ENCODE data around the gene GATA5.

Gene GATA5

DNA sequence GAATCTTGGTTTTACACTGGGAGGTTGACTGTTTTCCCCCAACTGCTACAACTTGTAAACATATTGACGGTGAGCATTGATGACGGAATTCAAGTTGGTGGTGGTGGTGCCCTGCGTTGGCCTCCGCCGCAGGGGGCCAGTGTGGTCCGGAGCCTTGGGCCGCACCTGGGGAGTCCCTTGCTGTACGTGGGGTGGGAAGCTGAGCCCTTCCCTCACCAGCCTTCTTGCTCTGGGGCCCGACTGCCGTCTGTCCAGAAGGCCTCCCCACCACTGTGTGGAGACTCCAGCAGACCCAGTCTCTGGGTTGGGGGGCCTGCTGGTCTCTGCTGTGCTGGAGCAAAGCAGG, 11.4 kb downstream of the GATA5 start:
- no peak for DNase-seq (ENCODE audit: low spot score)
- H2BK5ac ChIP-seq (ENCODE audit: low read length), result no peak overlapping the region
- no peak overlapping the region for H2AFZ ChIP-seq (ENCODE audit: low read length)
- H4K91ac ChIP-seq (ENCODE audit: low read depth, low read length, poor library complexity), result no peak overlapping the region
- no peak overlapping the region for H3K4ac ChIP-seq (ENCODE audit: low read length)
- no peak overlapping the region for H3K4me2 ChIP-seq (ENCODE audit: insufficient read depth, low read length, poor library complexity, severe bottlenecking)
- H3K9ac ChIP-seq (ENCODE audit: low read depth, low read length, poor library complexity), result no peak overlapping the region
- H2BK120ac ChIP-seq (ENCODE audit: low read depth, low read length), result no peak overlapping the region
- no peak overlapping the region for H3K4me3 ChIP-seq (ENCODE audit: low read length in 2 of 2)
- H3K27me3 ChIP-seq (ENCODE audit: control insufficient read depth in 3 of 3, insufficient read depth in 3 of 3, low read depth in 1 of 3, low read length in 3 of 3), result peaks cover 0 to 81% (median 0%) of the 10 kb centered on the region in 3 experiments
- no peaks in the 10 kb centered on the region for H3K79me1 ChIP-seq (ENCODE audit: low read depth, low read length)
- H3K36me3 ChIP-seq (replicated peaks in 1 of 2; ENCODE audit: control insufficient read depth in 2 of 2, insufficient read depth in 2 of 2, low read length in 2 of 2), result no peaks in the 10 kb centered on the region
- no peak overlapping the region for H3K23ac ChIP-seq (ENCODE audit: low read depth, low read length, poor library complexity)
- peak overlapping the region; percentile 51 for H3K18ac ChIP-seq (ENCODE audit: low read length)
- no peak overlapping the region for H3K14ac ChIP-seq (ENCODE audit: low read length)
- no peaks in the 10 kb centered on the region for H3K9me3 ChIP-seq (replicated peaks in 1 of 2; ENCODE audit: control insufficient read depth in 2 of 2, insufficient read depth in 1 of 2, low read depth in 1 of 2, low read length in 2 of 2)
- H2BK15ac ChIP-seq (ENCODE audit: low read length), result no peak overlapping the region
- no peak overlapping the region for H2AK5ac ChIP-seq (ENCODE audit: low read depth, low read length)
- H2BK12ac ChIP-seq (ENCODE audit: low read length), result no peak overlapping the region
- H3K4me1 ChIP-seq (ENCODE audit: control insufficient read depth in 2 of 2, insufficient read depth in 1 of 2, low read depth in 1 of 2, low read length in 2 of 2), result no peaks in the 10 kb centered on the region
- no CpG with 5 or more reads among the region's 10 CpGs for WGBS, 2 donors (ENCODE audit: extremely low coverage in 2 of 2, insufficient read length in 2 of 2, insufficient replicate concordance in 1 of 2)
- H3K27ac ChIP-seq (replicated peaks; ENCODE audit: low read length), result no peak overlapping the region
- no peak overlapping the region for H4K8ac ChIP-seq (ENCODE audit: low read depth, low read length)

DNA sequence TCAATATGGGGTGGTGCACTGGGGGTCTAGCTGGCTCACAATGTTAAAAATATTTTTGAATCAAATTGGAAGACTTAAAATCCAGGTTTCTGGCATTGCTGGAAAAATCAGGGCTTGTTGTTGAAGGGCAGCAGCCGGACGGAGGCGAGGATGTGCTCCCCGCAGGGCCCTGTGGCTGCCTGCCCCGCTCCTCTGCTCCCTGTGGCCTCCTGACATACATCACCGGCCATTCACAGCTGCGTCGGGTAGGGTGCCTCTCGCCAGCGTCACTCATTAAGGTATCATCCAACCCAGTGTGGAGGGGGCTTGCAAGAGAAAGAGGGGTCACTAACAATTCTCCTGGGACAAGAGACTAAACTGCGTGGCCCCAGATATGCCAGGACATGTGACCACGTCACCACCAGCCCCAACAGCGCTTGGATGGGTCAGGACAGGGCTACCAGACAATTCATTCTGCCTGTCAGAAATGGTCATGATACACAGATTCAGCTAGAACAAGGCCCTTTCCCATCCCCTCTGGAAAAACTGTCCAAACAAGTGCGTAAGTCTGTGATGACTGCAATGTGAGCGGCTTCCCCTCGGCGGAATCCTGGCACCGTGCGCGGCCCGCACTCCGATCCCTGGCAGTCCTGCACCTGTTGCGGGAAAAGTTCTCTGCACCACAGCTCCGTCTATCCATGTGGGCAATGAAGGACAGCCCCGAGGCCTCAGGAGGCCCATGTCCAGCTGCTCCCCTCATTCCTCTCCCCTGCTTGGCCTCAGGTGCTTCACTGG, 12.0 kb downstream of the GATA5 start:
- Histone ChIP-seq H2AFZ (ENCODE audit: low read length) (no peak overlapping the region), H3K27me3 (ENCODE audit: control insufficient read depth in 3 of 3, insufficient read depth in 3 of 3, low read depth in 1 of 3, low read length in 3 of 3) (peaks cover 0 to 78% (median 0%) of the 10 kb centered on the region in 3 experiments), H4K8ac (ENCODE audit: low read depth, low read length) (no peak overlapping the region), H4K91ac (ENCODE audit: low read depth, low read length, poor library complexity) (no peak overlapping the region), H3K23ac (ENCODE audit: low read depth, low read length, poor library complexity) (no peak overlapping the region), H2BK15ac (ENCODE audit: low read length) (no peak overlapping the region), H3K4ac (ENCODE audit: low read length) (no peak overlapping the region), H2BK120ac (ENCODE audit: low read depth, low read length) (no peak overlapping the region), H3K14ac (ENCODE audit: low read length) (no peak overlapping the region), H3K9me3 (replicated peaks in 1 of 2; ENCODE audit: control insufficient read depth in 2 of 2, insufficient read depth in 1 of 2, low read depth in 1 of 2, low read length in 2 of 2) (no peaks in the 10 kb centered on the region), H2BK5ac (ENCODE audit: low read length) (no peak overlapping the region), H2AK5ac (ENCODE audit: low read depth, low read length) (no peak overlapping the region), H3K4me2 (ENCODE audit: insufficient read depth, low read length, poor library complexity, severe bottlenecking) (no peak overlapping the region), H3K4me1 (ENCODE audit: control insufficient read depth in 2 of 2, insufficient read depth in 1 of 2, low read depth in 1 of 2, low read length in 2 of 2) (no peaks in the 10 kb centered on the region), H3K36me3 (replicated peaks in 1 of 2; ENCODE audit: control insufficient read depth in 2 of 2, insufficient read depth in 2 of 2, low read length in 2 of 2) (no peaks in the 10 kb centered on the region), H3K9ac (ENCODE audit: low read depth, low read length, poor library complexity) (no peak overlapping the region), H2BK12ac (ENCODE audit: low read length) (no peak overlapping the region), H3K18ac (ENCODE audit: low read length) (no peak overlapping the region), H3K27ac (replicated peaks; ENCODE audit: low read length) (no peak overlapping the region), H3K4me3 (ENCODE audit: low read length in 2 of 2) (no peak overlapping the region), H3K79me1 (ENCODE audit: low read depth, low read length) (no peaks in the 10 kb centered on the region)
- DNase-seq (ENCODE audit: low spot score), result no peak
- no CpG with 5 or more reads among the region's 25 CpGs for WGBS, 2 donors (ENCODE audit: extremely low coverage in 2 of 2, insufficient read length in 2 of 2, insufficient replicate concordance in 1 of 2)

DNA sequence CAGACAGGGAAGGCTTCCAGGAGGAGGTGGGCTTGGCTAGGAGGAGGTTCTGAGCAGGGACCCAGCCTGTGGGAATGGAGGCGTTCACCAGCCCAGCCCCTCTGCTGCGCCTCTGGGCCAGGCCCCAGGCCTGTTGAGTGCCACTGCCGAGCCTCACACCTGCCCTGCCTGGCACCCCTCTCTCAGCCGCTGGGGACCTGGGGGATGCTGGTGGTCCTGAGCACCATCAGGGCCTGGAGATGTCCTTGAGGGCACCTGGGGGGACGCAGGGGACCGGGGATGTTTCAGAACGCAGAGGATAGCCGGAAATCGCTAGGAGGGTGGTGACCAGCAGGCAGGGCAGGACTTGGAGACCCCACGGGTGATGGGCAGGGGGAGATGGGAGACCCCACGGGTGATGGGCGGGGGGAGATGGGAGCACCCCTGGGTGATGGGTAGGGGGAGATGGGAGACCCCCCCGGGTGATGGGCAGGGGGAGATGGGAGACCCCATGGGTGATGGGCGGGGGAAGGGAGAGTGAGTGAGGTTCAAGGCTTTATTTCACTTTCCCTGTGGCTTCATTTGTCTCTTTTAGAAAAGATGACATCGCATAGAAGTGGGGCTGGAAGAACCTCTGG, 12.7 kb downstream of the GATA5 start:
- Histone ChIP-seq H3K4me1 (ENCODE audit: control insufficient read depth in 2 of 2, insufficient read depth in 1 of 2, low read depth in 1 of 2, low read length in 2 of 2) (no peaks in the 10 kb centered on the region), H3K23ac (ENCODE audit: low read depth, low read length, poor library complexity) (no peak overlapping the region), H2BK12ac (ENCODE audit: low read length) (no peak overlapping the region), H2BK120ac (ENCODE audit: low read depth, low read length) (no peak overlapping the region), H3K18ac (ENCODE audit: low read length) (no peak overlapping the region), H2AFZ (ENCODE audit: low read length) (no peak overlapping the region), H4K91ac (ENCODE audit: low read depth, low read length, poor library complexity) (no peak overlapping the region), H3K14ac (ENCODE audit: low read length) (no peak overlapping the region), H2BK5ac (ENCODE audit: low read length) (no peak overlapping the region), H2BK15ac (ENCODE audit: low read length) (no peak overlapping the region), H4K8ac (ENCODE audit: low read depth, low read length) (no peak overlapping the region), H3K9me3 (replicated peaks in 1 of 2; ENCODE audit: control insufficient read depth in 2 of 2, insufficient read depth in 1 of 2, low read depth in 1 of 2, low read length in 2 of 2) (no peaks in the 10 kb centered on the region), H3K4ac (ENCODE audit: low read length) (no peak overlapping the region), H3K79me1 (ENCODE audit: low read depth, low read length) (no peaks in the 10 kb centered on the region), H3K4me3 (ENCODE audit: low read length in 2 of 2) (no peak overlapping the region), H3K4me2 (ENCODE audit: insufficient read depth, low read length, poor library complexity, severe bottlenecking) (no peak overlapping the region), H2AK5ac (ENCODE audit: low read depth, low read length) (peak overlapping the region; percentile 63), H3K9ac (ENCODE audit: low read depth, low read length, poor library complexity) (no peak overlapping the region), H3K27ac (replicated peaks; ENCODE audit: low read length) (no peak overlapping the region), H3K36me3 (replicated peaks in 1 of 2; ENCODE audit: control insufficient read depth in 2 of 2, insufficient read depth in 2 of 2, low read length in 2 of 2) (no peaks in the 10 kb centered on the region), H3K27me3 (ENCODE audit: control insufficient read depth in 3 of 3, insufficient read depth in 3 of 3, low read depth in 1 of 3, low read length in 3 of 3) (peaks cover 0 to 77% (median 0%) of the 10 kb centered on the region in 3 experiments)
- WGBS, 2 donors (ENCODE audit: extremely low coverage in 2 of 2, insufficient read length in 2 of 2, insufficient replicate concordance in 1 of 2), result no CpG with 5 or more reads among the region's 15 CpGs
- DNase-seq (ENCODE audit: low spot score), result no peak

DNA sequence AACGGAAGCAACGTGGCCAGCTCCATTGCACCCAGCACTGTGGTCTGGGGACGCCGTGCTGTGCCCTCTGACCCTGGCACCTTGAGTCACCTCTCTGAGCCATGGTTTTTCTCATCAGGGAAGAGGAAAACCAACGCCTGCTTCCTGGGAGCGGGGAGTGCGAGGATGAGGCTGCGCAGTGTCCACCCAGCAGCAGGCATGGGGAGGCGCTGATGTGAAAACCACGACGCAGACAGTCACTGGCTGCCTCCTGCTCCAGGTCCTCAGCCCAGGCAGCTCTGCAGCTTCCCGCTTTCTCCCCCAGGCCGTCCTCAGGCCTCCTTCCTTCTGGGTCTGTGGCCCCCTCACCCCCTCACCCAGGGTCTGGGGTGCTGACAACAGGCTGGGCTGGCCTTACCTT, 14.0 kb downstream of the GATA5 start:
- Histone ChIP-seq H3K23ac (ENCODE audit: low read depth, low read length, poor library complexity) (peak overlapping the region; percentile 34), H3K27ac (replicated peaks; ENCODE audit: low read length) (no peak overlapping the region), H2AK5ac (ENCODE audit: low read depth, low read length) (peak overlapping the region; percentile 58), H3K4ac (ENCODE audit: low read length) (no peak overlapping the region), H3K79me1 (ENCODE audit: low read depth, low read length) (no peaks in the 10 kb centered on the region), H3K9me3 (replicated peaks in 1 of 2; ENCODE audit: control insufficient read depth in 2 of 2, insufficient read depth in 1 of 2, low read depth in 1 of 2, low read length in 2 of 2) (no peaks in the 10 kb centered on the region), H3K18ac (ENCODE audit: low read length) (peak overlapping the region; percentile 64), H2AFZ (ENCODE audit: low read length) (no peak overlapping the region), H4K91ac (ENCODE audit: low read depth, low read length, poor library complexity) (no peak overlapping the region), H3K36me3 (replicated peaks in 1 of 2; ENCODE audit: control insufficient read depth in 2 of 2, insufficient read depth in 2 of 2, low read length in 2 of 2) (no peaks in the 10 kb centered on the region), H3K4me1 (ENCODE audit: control insufficient read depth in 2 of 2, insufficient read depth in 1 of 2, low read depth in 1 of 2, low read length in 2 of 2) (no peaks in the 10 kb centered on the region), H3K27me3 (ENCODE audit: control insufficient read depth in 3 of 3, insufficient read depth in 3 of 3, low read depth in 1 of 3, low read length in 3 of 3) (peaks cover 0 to 78% (median 0%) of the 10 kb centered on the region in 3 experiments), H2BK15ac (ENCODE audit: low read length) (peak overlapping the region; percentile 56), H2BK12ac (ENCODE audit: low read length) (no peak overlapping the region), H4K8ac (ENCODE audit: low read depth, low read length) (peak overlapping the region; percentile 82), H3K4me3 (ENCODE audit: low read length in 2 of 2) (peak overlapping the region in 1 of 2 donors; percentile 14), H2BK5ac (ENCODE audit: low read length) (no peak overlapping the region), H3K4me2 (ENCODE audit: insufficient read depth, low read length, poor library complexity, severe bottlenecking) (no peak overlapping the region), H2BK120ac (ENCODE audit: low read depth, low read length) (no peak overlapping the region), H3K9ac (ENCODE audit: low read depth, low read length, poor library complexity) (no peak overlapping the region), H3K14ac (ENCODE audit: low read length) (peak overlapping the region; percentile 38)
- no CpG with 5 or more reads among the region's 13 CpGs for WGBS, 2 donors (ENCODE audit: extremely low coverage in 2 of 2, insufficient read length in 2 of 2, insufficient replicate concordance in 1 of 2)
- DNase-seq (ENCODE audit: low spot score), result no peak
